PFSK-1 (cell line): ENCODE results near the gene RPA1.

Experiments used
- FOXP2 ChIP-seq: optimal IDR thresholded peaks from 2 replicates; pipeline ENCODE3; 2011; ENCODE audit warnings: borderline replicate concordance, control low read depth, inconsistent platforms; ENCODE audit not compliant: insufficient read depth; ENCODE audit errors: extremely low read length, extremely low read depth
- POLR2AphosphoS5 ChIP-seq: IDR thresholded peaks from 2 replicates; pipeline ENCODE4 v1.6.1; 2012; ENCODE audit warnings: low read depth, mild to moderate bottlenecking, control low read depth, low read length, moderate library complexity
- REST ChIP-seq, 2 experiments: IDR thresholded peaks; 2 replicates each; pipeline versions ENCODE4 v1.6.1 to v1.8.0; 2011 to 2012; ENCODE audit warnings: low read depth in 2 of 2, low read length in 2 of 2, control low read depth in 1 of 2, inconsistent platforms in 1 of 2, mild to moderate bottlenecking in 1 of 2, moderate library complexity in 1 of 2; ENCODE audit not compliant: insufficient read depth in 1 of 2
- SIN3A ChIP-seq: IDR thresholded peaks from 2 replicates; pipeline ENCODE4 v1.6.1; 2012; ENCODE audit warnings: mild to moderate bottlenecking, low read length, moderate library complexity, borderline replicate concordance; ENCODE audit not compliant: insufficient read depth
- TAF1 ChIP-seq: IDR thresholded peaks from 2 replicates; pipeline ENCODE4 v1.6.1; 2012; ENCODE audit warnings: low read length, control low read depth, borderline replicate concordance; ENCODE audit not compliant: insufficient read depth

The RPA1 gene

DNA sequence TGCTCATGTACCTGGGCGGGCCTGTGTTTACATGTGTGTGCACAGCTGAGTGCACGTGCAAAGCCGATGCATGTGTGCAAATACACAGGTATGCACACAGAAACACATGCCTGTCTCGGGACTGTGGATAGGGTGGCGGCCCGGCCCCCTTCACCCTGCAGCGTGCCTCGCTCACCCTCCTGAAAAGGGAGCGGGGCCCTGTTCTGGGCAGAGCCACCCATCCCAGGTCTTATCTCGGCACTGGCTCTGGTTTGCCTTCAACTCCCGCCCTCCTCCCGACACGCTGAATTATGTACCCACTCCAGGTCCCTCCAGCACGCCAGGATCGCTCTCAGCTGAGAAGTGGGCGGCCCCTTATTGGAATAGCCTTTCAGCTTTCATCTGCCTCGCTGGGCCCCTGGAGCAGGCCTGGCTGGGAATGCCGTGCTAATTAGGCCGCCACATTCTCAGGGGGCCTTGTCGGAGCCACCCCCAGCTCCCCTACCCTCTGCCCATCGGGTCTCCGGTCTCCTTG is 117.5 kb downstream of the RPA1 start:
- TF ChIP-seq SIN3A = no peak
- no peak for TF ChIP-seq TAF1
- no peak for TF ChIP-seq POLR2AphosphoS5
- TF ChIP-seq FOXP2 = no peak
- TF ChIP-seq REST (IDR thresholded peaks at IDR 0.05; ENCODE audit: insufficient read depth in 1 of 2, low read depth in 2 of 2, low read length in 2 of 2) = no peak

DNA sequence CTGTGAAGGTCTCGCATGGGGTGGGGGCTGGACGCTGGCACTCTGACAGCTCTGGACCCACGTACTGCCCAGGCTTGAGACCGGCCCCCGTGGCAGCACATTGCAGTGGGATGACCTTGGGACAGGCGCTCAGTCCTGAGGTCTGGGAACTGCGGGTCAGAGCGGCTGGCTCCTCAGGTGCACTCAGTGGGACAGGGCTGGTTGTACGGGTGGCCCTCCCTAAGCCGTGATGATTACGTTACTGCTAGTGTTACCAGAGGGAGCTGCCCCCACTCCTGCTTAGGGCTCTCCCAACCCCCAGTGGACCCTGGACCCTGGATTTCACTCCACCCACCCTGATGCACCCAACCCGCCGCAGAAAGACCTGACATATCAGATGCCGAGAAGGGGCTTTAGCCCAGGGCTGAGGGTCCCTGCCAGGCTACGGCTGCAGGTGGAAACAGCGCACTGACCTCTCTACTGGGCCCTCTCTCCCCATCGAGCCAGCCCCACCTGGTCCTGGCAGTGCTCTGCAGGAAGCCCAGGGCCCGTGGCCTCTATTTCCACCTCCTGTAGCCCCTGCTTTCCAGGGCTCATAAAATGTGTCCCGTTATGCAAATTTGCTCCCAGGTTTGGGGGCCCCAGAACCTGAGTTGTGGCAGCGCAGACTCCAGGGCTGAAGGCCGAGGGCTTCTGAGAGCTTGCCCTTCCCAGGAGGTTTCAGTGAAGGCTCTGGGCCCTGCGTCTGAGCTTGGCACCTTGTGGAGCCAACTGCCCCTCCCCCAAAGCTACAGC is 118.1 kb downstream of the RPA1 start:
- TF ChIP-seq POLR2AphosphoS5 = no peak
- TF ChIP-seq SIN3A = no peak
- TF ChIP-seq TAF1 = no peak
- no peak for TF ChIP-seq REST (IDR thresholded peaks at IDR 0.05; ENCODE audit: insufficient read depth in 1 of 2, low read depth in 2 of 2, low read length in 2 of 2)
- TF ChIP-seq FOXP2 = no peak

DNA sequence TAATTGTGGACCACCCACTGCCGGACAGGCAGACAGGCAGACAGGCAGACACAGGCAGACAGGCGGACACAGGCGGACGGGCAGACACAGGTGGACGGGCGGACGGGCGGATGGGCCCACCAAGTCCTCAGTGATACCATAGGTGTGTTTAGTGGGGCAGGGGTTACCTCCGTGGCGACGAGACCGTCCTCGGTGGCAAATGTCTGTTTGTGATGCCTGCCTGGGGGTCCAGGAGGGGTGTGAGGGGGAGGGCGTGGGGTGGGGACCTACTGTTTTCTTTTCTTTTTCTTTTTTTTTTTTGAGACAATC is 118.7 kb downstream of the RPA1 start:
- TF ChIP-seq TAF1 (no peak), SIN3A (no peak), POLR2AphosphoS5 (no peak), FOXP2 (no peak), REST (IDR thresholded peaks at IDR 0.05; ENCODE audit: insufficient read depth in 1 of 2, low read depth in 2 of 2, low read length in 2 of 2) (no peak)
